Esophagus (tissue), 2 donors: ENCODE data around the gene ZNF3. TPM values are rescaled to one million over a fixed set of nuclear protein-coding genes. Genes with fewer than 3 reads are reported as not detected.

Source experiments
- H3K27ac ChIP-seq, 2 donors: one replicate each; pipeline ENCODE4 v1.5.1; 2013; ENCODE audit warnings: low read depth in 2 of 2, mild to moderate bottlenecking in 2 of 2, inconsistent platforms in 1 of 2, low read length in 1 of 2, moderate library complexity in 1 of 2
- H3K27me3 ChIP-seq, 2 donors: one replicate each; pipeline ENCODE4 v1.6.1; 2013; ENCODE audit warnings: low read length in 2 of 2, control low read depth in 1 of 2, mild to moderate bottlenecking in 1 of 2; ENCODE audit not compliant: insufficient read depth in 2 of 2, control insufficient read depth in 1 of 2
- H3K36me3 ChIP-seq, 2 donors: one replicate each; pipeline ENCODE4 v1.6.1; 2013; ENCODE audit warnings: low read length in 1 of 2; ENCODE audit not compliant: control insufficient read depth in 2 of 2, insufficient read depth in 2 of 2
- H3K4me1 ChIP-seq, 2 donors: one replicate each; pipeline ENCODE4 v1.6.1; 2013; ENCODE audit warnings: low read length in 1 of 2; ENCODE audit not compliant: control insufficient read depth in 2 of 2, insufficient read depth in 2 of 2
- H3K4me3 ChIP-seq, 2 donors: one replicate each; pipeline ENCODE4 v1.5.1; 2013; ENCODE audit warnings: low read length in 2 of 2, mild to moderate bottlenecking in 2 of 2, low read depth in 1 of 2, moderate library complexity in 1 of 2
- H3K9me3 ChIP-seq, 2 donors: one replicate each; pipeline ENCODE4 v1.6.1; 2013; ENCODE audit warnings: mild to moderate bottlenecking in 2 of 2, low read depth in 1 of 2, low read length in 1 of 2, moderate library complexity in 1 of 2; ENCODE audit not compliant: control insufficient read depth in 2 of 2, insufficient read depth in 1 of 2
- WGBS, 2 donors: extraction: QIAGEN DNeasy Blood & Tissue Kit; methylation state at CpG; one replicate each; pipeline ENCODE4 v1.1.7; 2013; 5-methylcytosine and 5-hydroxymethylcytosine counted together
- polyA plus RNA-seq, 2 donors: library from polyadenylated mRNA; stranded (reverse); fragments of 200-250 nt; gene quantifications; one replicate each; pipeline ENCODE4 v1.2.3, GENCODE V29; 2013
- donor health status: healthy with polysubstance abuse.
- donor health status: Bipolar disorder and iron deficiency.

The ZNF3 gene
- polyA plus RNA-seq, 2 donors: 10.4 to 14.6 TPM

DNA sequence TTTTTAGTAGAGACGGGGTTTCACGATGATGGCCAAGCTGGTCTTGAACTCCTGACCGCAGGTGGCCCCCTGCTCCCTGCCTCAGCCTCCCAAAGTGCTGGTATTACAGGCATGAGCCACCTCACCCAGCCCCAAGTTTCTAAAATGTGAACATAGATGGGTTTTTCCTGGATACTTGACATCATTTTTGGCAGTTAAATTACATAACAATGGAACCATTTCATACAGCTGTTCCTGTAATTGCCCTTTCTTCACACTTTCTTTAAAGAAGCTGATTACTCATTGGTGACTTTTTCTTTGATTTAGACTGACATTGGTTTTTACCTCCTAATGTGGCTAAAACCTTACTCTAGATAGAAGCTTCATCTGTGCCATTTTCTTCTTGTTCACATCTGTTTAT is 60.2 kb downstream of the ZNF3 start:
- Histone ChIP-seq H3K4me3 (no peak overlapping the region), H3K27ac (peak overlapping the region; percentile 68 to 69), H3K4me1 (peaks cover 0 to 7% of the 10 kb centered on the region in 2 donors), H3K9me3 (no peaks in the 10 kb centered on the region), H3K27me3 (no peaks in the 10 kb centered on the region), H3K36me3 (peaks cover 9 to 16% of the 10 kb centered on the region in 2 donors)
- WGBS, 2 donors: 78 to 83% methylated on average over 3 of the region's 3 CpGs

Other genes with a start within 250 kb of the ZNF3 start
- gene OR2AE1, start 204.7 kb downstream of the ZNF3 start, polyA plus RNA-seq: not detected
- gene TRIM4, start 162.2 kb downstream of the ZNF3 start, polyA plus RNA-seq: 10 to 100 TPM in 1 of 2 donors, 1 to 10 TPM in 1; 9.4 to 11.8 TPM
- gene GJC3, start 152.1 kb downstream of the ZNF3 start, polyA plus RNA-seq: not detected
- gene AZGP1, start 105.7 kb downstream of the ZNF3 start, polyA plus RNA-seq: 1 to 10 TPM; 1.6 to 2.0 TPM
- 10 to 100 TPM; 10.5 to 25.0 TPM for gene ZKSCAN1, start 66.1 kb downstream of the ZNF3 start, polyA plus RNA-seq
- gene ZSCAN21, start 31.9 kb downstream of the ZNF3 start, polyA plus RNA-seq: 1 to 10 TPM; 3.8 to 3.9 TPM
- 100 to 1,000 TPM in 1 of 2 donors, 10 to 100 TPM in 1; 86.7 to 119 TPM for gene COPS6, start 7.2 kb upstream of the ZNF3 start, polyA plus RNA-seq
- gene MCM7, start 19.7 kb upstream of the ZNF3 start, polyA plus RNA-seq: 10 to 100 TPM; 46.4 to 66.8 TPM
- gene AP4M1, start 19.9 kb upstream of the ZNF3 start, polyA plus RNA-seq: 10 to 100 TPM; 17.3 to 19.3 TPM
- gene TAF6, start 37.6 kb upstream of the ZNF3 start, polyA plus RNA-seq: 10 to 100 TPM; 23.3 to 29.6 TPM
- 1 to 10 TPM; 5.5 to 5.8 TPM for gene CNPY4, start 37.9 kb upstream of the ZNF3 start, polyA plus RNA-seq
- gene MBLAC1, start 45.2 kb upstream of the ZNF3 start, polyA plus RNA-seq: 1 to 10 TPM; 2.7 to 3.7 TPM
- 100 to 1,000 TPM in 1 of 2 donors, 10 to 100 TPM in 1; 85.7 to 138 TPM for gene LAMTOR4, start 67.2 kb upstream of the ZNF3 start, polyA plus RNA-seq
- gene TRAPPC14, start 77.0 kb upstream of the ZNF3 start, polyA plus RNA-seq: 10 to 100 TPM; 18.5 to 27.2 TPM
- 1 to 10 TPM; 4.4 to 5.1 TPM for gene GAL3ST4, start 86.9 kb upstream of the ZNF3 start, polyA plus RNA-seq
- 1 to 10 TPM; 1.1 to 2.2 TPM for gene GPC2, start 95.7 kb upstream of the ZNF3 start, polyA plus RNA-seq
- under 1 TPM; 0.25 to 0.73 TPM for gene STAG3, start 96.2 kb upstream of the ZNF3 start, polyA plus RNA-seq
- under 1 TPM; 0.24 to 0.31 TPM for gene PVRIG, start 138.2 kb upstream of the ZNF3 start, polyA plus RNA-seq
- gene SPDYE3, start 226.0 kb upstream of the ZNF3 start, polyA plus RNA-seq: under 1 TPM; 0.05 to 0.10 TPM